K562 (cell line): ENCODE results near the gene TIMP2. TPM values are rescaled to one million over a fixed set of nuclear protein-coding genes. Genes with fewer than 3 reads are reported as not detected.

Source experiments
- ATAC-seq: fragments of 200-7000 bp; cut with Tn5 transposase; 3 replicates; pipeline ENCODE4 v1.9.1; 2020; ENCODE audit warnings: moderate library complexity
- BruUV-seq: library from RNA; stranded (reverse); fragments of 400-500 nt; replicated peaks from 2 replicates; lab custom pipeline; 2021; lab: Mats Ljungman, UMichigan
- CTCF ChIA-PET: fragments of 300-600 bp; formaldehyde crosslinking; extraction: SDS; loops from one replicate; lab custom pipeline; 2021; ENCODE audit warnings: low intra/inter-chr PET ratio; lab: Yijun Ruan, JAX
- POLR2A ChIA-PET: fragments of 300-600, 350-650 bp; sonication (Branson Sonifier 250); formaldehyde crosslinking; extraction: SDS; loops from one replicate; lab custom pipeline; 2021; ENCODE audit warnings: antibody characterized with exemption, inconsistent platforms; lab: Yijun Ruan, JAX
- DNase-seq, 4 experiments: peaks; one replicate each; pipeline versions ENCODE4 v3.0.0 to v3.0.0-alpha.2; 2011 to 2018; ENCODE audit warnings: low spot score in 3 of 4, mixed read lengths in 3 of 4; ENCODE audit errors: extremely low read depth in 1 of 4
- FAIRE-seq: peaks from 2 replicates; lab custom pipeline; 2011; peaks lifted over from hg19 to GRCh38; lab: Jason Lieb, UNC
- H2AFZ ChIP-seq: 2 replicates; pipeline ENCODE4 v1.6.0; 2011; ENCODE audit warnings: low read depth, low read length, control low read depth, inconsistent platforms
- H3K27ac ChIP-seq: fragments of 200-600 bp; 3 replicates; pipeline ENCODE4 v1.8.0; 2011; ENCODE audit warnings: low read depth, mild to moderate bottlenecking, control low read depth, inconsistent platforms, low read length, moderate library complexity, mixed read lengths; ENCODE audit errors: extremely low read depth
- H3K27me3 ChIP-seq, 2 experiments: fragments of 300-600 bp in 1 of 2; 2 replicates in 1 of 2; 3 replicates in 1 of 2; pipeline versions ENCODE4 v1.6.0 to v1.8.0; 2011; ENCODE audit warnings: inconsistent platforms in 2 of 2, low read length in 2 of 2, mild to moderate bottlenecking in 1 of 2, mixed read lengths in 1 of 2, moderate library complexity in 1 of 2; ENCODE audit not compliant: control insufficient read depth in 2 of 2, insufficient read depth in 2 of 2
- H3K36me3 ChIP-seq: fragments of 300-600 bp; 3 replicates; pipeline ENCODE4 v1.8.0; 2011; ENCODE audit warnings: mild to moderate bottlenecking, low read length, inconsistent platforms; ENCODE audit not compliant: control insufficient read depth, insufficient read depth
- H3K4me1 ChIP-seq, 2 experiments: fragments of 200-600 bp in 1 of 2; replicated peaks in 1 of 2; 2 replicates in 1 of 2; 3 replicates in 1 of 2; pipeline versions ENCODE4 v1.5.1 to v1.8.0; 2011; ENCODE audit warnings: inconsistent platforms in 2 of 2, low read length in 2 of 2, mild to moderate bottlenecking in 1 of 2, mixed read lengths in 1 of 2, moderate library complexity in 1 of 2; ENCODE audit not compliant: control insufficient read depth in 2 of 2, insufficient read depth in 2 of 2
- H3K4me2 ChIP-seq: 2 replicates; pipeline ENCODE4 v1.6.1; 2011; ENCODE audit warnings: low read length, control low read depth, inconsistent platforms, mixed read lengths; ENCODE audit not compliant: insufficient read depth
- H3K4me3 ChIP-seq: fragments of 200-600 bp; sonication (generic), shearing (Covaris generic); 2 replicates; pipeline ENCODE4 v1.5.1; 2016; ENCODE audit warnings: control low read depth, inconsistent platforms
- H3K79me2 ChIP-seq: fragments of 200-600 bp; 3 replicates; pipeline ENCODE4 v1.8.0; 2011; ENCODE audit warnings: low read length, inconsistent platforms; ENCODE audit not compliant: control insufficient read depth, insufficient read depth
- H3K9ac ChIP-seq, 2 experiments: 2 replicates each; pipeline versions ENCODE4 v1.6.0 to v1.6.1; 2011; ENCODE audit warnings: low read depth in 2 of 2, low read length in 2 of 2, control low read depth in 1 of 2, inconsistent platforms in 1 of 2, mild to moderate bottlenecking in 1 of 2, mixed read lengths in 1 of 2; ENCODE audit not compliant: insufficient read depth in 1 of 2
- H3K9me1 ChIP-seq: one replicate; pipeline ENCODE4 v1.6.0; 2011; ENCODE audit warnings: inconsistent platforms, mild to moderate bottlenecking, low read length, moderate library complexity; ENCODE audit not compliant: control insufficient read depth, insufficient read depth
- H3K9me3 ChIP-seq: replicated peaks from 2 replicates; pipeline ENCODE4 v1.5.1; 2011; ENCODE audit warnings: low read depth, low read length, inconsistent platforms; ENCODE audit not compliant: control insufficient read depth, insufficient read depth
- H4K20me1 ChIP-seq: replicated peaks from 2 replicates; pipeline ENCODE4 v1.6.1; 2011; ENCODE audit warnings: low read length, inconsistent platforms, mixed read lengths; ENCODE audit not compliant: control insufficient read depth, insufficient read depth
- BRD9 ChIP-seq: fragments of 450-650 bp; IDR thresholded peaks from 2 replicates; pipeline ENCODE4 v1.6.1; 2018; ENCODE audit warnings: low read depth; ENCODE audit not compliant: partially characterized antibody
- HNRNPH1 ChIP-seq: fragments of 200-400 bp; formaldehyde crosslinking; optimal IDR thresholded peaks from 2 replicates; pipeline ENCODE3; 2017; ENCODE audit warnings: low read depth, mild to moderate bottlenecking, low read length, moderate library complexity
- KAT8 ChIP-seq: fragments of 450-650 bp; IDR thresholded peaks from 2 replicates; pipeline ENCODE4 v1.6.1; 2016; ENCODE audit warnings: low read depth, mild to moderate bottlenecking
- NEUROD1 ChIP-seq: fragments of 150-350 bp; IDR thresholded peaks from 2 replicates; pipeline ENCODE4 v1.6.1; 2014; ENCODE audit warnings: borderline replicate concordance, low read length, low read depth; ENCODE audit not compliant: partially characterized antibody
- TGIF2 ChIP-seq: sonication (generic); formaldehyde crosslinking; IDR thresholded peaks from 2 replicates; pipeline ENCODE4 v1.8.1; 2022; ENCODE audit warnings: mild to moderate bottlenecking, missing genetic modification reagents, moderate library complexity
- ZBED1 ChIP-seq: IDR thresholded peaks from 2 replicates; pipeline ENCODE4 v1.6.1; 2014
- ZNF699 ChIP-seq: fragments of 250-450 bp; sonication (Bioruptor Pico); IDR thresholded peaks from 2 replicates; pipeline ENCODE4 v1.8.0; 2021; ENCODE audit warnings: mild to moderate bottlenecking, moderate library complexity; ENCODE audit not compliant: insufficient replicate concordance
- WGBS: fragments of 100-300 bp; shearing (Covaris generic); methylation state at CpG from one replicate; pipeline ENCODE4 v1.1.6; 2016; ENCODE audit warnings: low coverage, mixed read lengths; ENCODE audit not compliant: insufficient coverage; ENCODE audit errors: missing lambda C conversion rate; 5-methylcytosine and 5-hydroxymethylcytosine counted together
- in situ Hi-C: fragments of 300-500 bp; cut with MboI; formaldehyde crosslinking; loops from 4 replicates; pipeline ENCODE4 v1.15.0; 2018; ENCODE audit warnings: inconsistent platforms, mixed read lengths
- intact Hi-C: fragments of 100-400 bp; cut with micrococcal nuclease; formaldehyde crosslinking; loops from 2 replicates; pipeline ENCODE4 v1.14.2; 2022
- polyA plus RNA-seq, 8 experiments: library from polyadenylated mRNA; depleted of rRNA in 4 of 8; stranded (reverse) in 5 of 8; unstranded in 3 of 8; fragments of >200 nt; fragmentation: Nextera tagmentation in 2 of 8; fragmentation: Illumina TruSeq in 1 of 8; extraction: Ambion mirVana in 2 of 8; extraction: Trizol in 1 of 8; gene quantifications; 2 replicates each; pipeline versions ENCODE4 v1.2.1 to v1.2.3, GENCODE V29; 2011 to 2014; ENCODE audit warnings: inconsistent platforms in 1 of 8, missing spikeins in 1 of 8
- total RNA-seq, 7 experiments: library from RNA; depleted of rRNA in 6 of 7; stranded (reverse); fragments of >200 nt in 6 of 7; fragmentation: Illumina TruSeq in 2 of 7; extraction: Trizol in 2 of 7; gene quantifications; 2 replicates each; pipeline versions ENCODE4 v1.2.1 to v1.2.3, GENCODE V29; 2011 to 2021; ENCODE audit warnings: low replicate concordance in 1 of 7

TIMP2 gene
- total and polyA plus RNA-seq, 9 of the 15 experiments (the other 6 are each of a cell fraction or from before 2014, with no cell fraction given) = 0.55 TPM; not detected in 8

DNA sequence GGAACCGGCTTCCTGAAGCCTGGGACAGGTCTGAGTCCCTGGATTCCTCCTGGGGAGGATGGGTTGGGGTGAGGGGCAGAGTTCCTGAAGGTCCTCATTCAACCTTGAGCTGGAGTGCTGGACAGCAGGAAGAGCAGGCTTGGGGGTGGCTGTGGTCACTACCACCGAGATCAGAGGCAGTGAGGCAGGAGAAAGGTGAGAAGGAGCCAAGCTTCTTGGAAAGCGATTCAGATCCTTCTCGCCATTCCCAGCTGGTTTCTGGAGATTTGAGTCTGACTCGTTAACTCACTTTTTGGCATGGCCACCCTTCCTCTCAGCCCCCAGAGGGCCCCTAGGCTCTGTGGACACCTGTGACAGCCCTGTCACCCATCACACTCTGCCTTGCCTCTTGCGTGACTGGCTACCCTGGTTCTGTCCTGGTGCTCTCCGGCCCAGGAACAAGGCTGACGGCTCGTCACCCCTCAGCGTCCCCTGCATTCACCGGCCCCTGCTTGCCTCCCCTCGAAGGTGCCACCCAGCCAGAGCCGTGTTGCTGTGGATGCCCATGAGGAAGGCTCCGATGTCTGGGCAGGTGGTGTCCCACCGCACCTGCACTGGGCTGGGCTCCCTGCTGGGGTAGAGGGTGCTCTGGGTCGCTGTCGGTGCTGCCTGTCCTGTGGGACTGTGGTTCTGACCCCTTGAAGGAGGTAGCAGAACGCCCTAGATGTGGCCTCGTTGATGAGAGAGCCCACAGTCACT lies 9.7 kb upstream of the TIMP2 start:
- FAIRE-seq (no peak), DNase-seq (no peak), ATAC-seq (no peak)
- Histone ChIP-seq H3K4me1 (peaks cover 3 to 15% of the 10 kb centered on the region in 2 experiments; a peak in 3 of 5 replicates), H3K9ac (no peak overlapping the region), H4K20me1 (0 out of 2 replicates have a peak, but pooled peaks cover 12% of the 10 kb centered on the region), H3K27ac (no peak overlapping the region), H3K36me3 (no peaks in the 10 kb centered on the region), H3K4me3 (no peak overlapping the region), H3K9me3 (no peaks in the 10 kb centered on the region), H3K9me1 (no peaks in the 10 kb centered on the region), H3K79me2 (no peaks in the 10 kb centered on the region), H3K27me3 (peaks cover 44 to 86% of the 10 kb centered on the region in 2 experiments), H3K4me2 (no peak overlapping the region), H2AFZ (no peak overlapping the region)
- TF ChIP-seq ZNF699 = no peak
- no peak for TF ChIP-seq TGIF2 (CRISPR knock-in tag)
- TF ChIP-seq NEUROD1 = no peak
- TF ChIP-seq ZBED1 = no peak
- TF ChIP-seq BRD9 = no peak
- no peak for TF ChIP-seq KAT8
- no peak for TF ChIP-seq HNRNPH1
- ChIA-PET POLR2A (interaction anchor here (0.7 kb wide), 1 partner anchor 605 kb away, joined by 3 read pairs; no protein-coding TSS in a partner anchor), CTCF (no interaction called here)
- intact Hi-C loops = no loop called here
- BruUV-seq = no TSS peak
- WGBS = 7% methylated on average over 18 of the region's 19 CpGs
- in situ Hi-C loops = no loop called here
